ENCODE results near the gene BANF2.

BANF2 gene

GRCh38 chr20:17664025-17664633 is 35.6 kb upstream of the BANF2 start:
- Histone ChIP-seq H3K9me3 (ENCODE audit: control extremely low read depth in 1 of 5, control insufficient read depth in 4 of 5, insufficient read depth in 2 of 5, low read depth in 1 of 5, low read length in 4 of 5) (no peaks in the 10 kb centered on the region), H3K4me3 (ENCODE audit: control insufficient read depth in 1 of 7, extremely low read depth in 1 of 7, insufficient read depth in 4 of 7, low read depth in 2 of 7, low read length in 6 of 7) (peak overlapping the region in 3 of 7 experiments; percentile 31 to 56 (median 47)), H3K27ac (ENCODE audit: insufficient read depth in 1 of 2, low read depth in 1 of 2, low read length in 2 of 2, poor library complexity in 1 of 2, severe bottlenecking in 2 of 2) (peak overlapping the region in 1 of 2 experiments; percentile 57), H3K27me3 (replicated peaks in 2 of 5; ENCODE audit: control insufficient read depth in 4 of 5, insufficient read depth in 5 of 5, low read length in 4 of 5) (no peaks in the 10 kb centered on the region), H3K36me3 (ENCODE audit: control insufficient read depth in 4 of 4, insufficient read depth in 4 of 4, low read length in 3 of 4) (peaks cover 0 to 22% (median 3%) of the 10 kb centered on the region in 4 experiments), H3K4me1 (ENCODE audit: control extremely low read depth in 1 of 4, control insufficient read depth in 4 of 4, insufficient read depth in 4 of 4, low read length in 3 of 4) (peaks cover 20 to 62% (median 46%) of the 10 kb centered on the region in 4 experiments)
- POLR2A ChIA-PET: no interaction called here
- 39% methylated on average over 5 of the region's 11 CpGs for WGBS (ENCODE audit: insufficient coverage)
- CTCF ChIA-PET: interaction anchor here (0.9 to 4.8 kb wide), 6 partner anchors 9 to 18 kb away, joined by 3 to 17 read pairs (median 6); partner anchors contain the start of gene RRBP1
- DNase-seq: peak in 2 of 3 donors; percentile 55 to 67

- DNase-seq: no peak
- Histone ChIP-seq H3K9me3 (ENCODE audit: control extremely low read depth in 1 of 5, control insufficient read depth in 4 of 5, insufficient read depth in 2 of 5, low read depth in 1 of 5, low read length in 4 of 5) (no peaks in the 10 kb centered on the region), H3K27ac (ENCODE audit: insufficient read depth in 1 of 2, low read depth in 1 of 2, low read length in 2 of 2, poor library complexity in 1 of 2, severe bottlenecking in 2 of 2) (no peak overlapping the region), H3K4me3 (ENCODE audit: control insufficient read depth in 1 of 7, extremely low read depth in 1 of 7, insufficient read depth in 4 of 7, low read depth in 2 of 7, low read length in 6 of 7) (peak overlapping the region in 1 of 7 experiments; percentile 35), H3K4me1 (ENCODE audit: control extremely low read depth in 1 of 4, control insufficient read depth in 4 of 4, insufficient read depth in 4 of 4, low read length in 3 of 4) (peaks cover 24 to 68% (median 48%) of the 10 kb centered on the region in 4 experiments), H3K27me3 (replicated peaks in 2 of 5; ENCODE audit: control insufficient read depth in 4 of 5, insufficient read depth in 5 of 5, low read length in 4 of 5) (no peaks in the 10 kb centered on the region), H3K36me3 (ENCODE audit: control insufficient read depth in 4 of 4, insufficient read depth in 4 of 4, low read length in 3 of 4) (peaks cover 0 to 14% (median 2%) of the 10 kb centered on the region in 4 experiments)
- WGBS (ENCODE audit: insufficient coverage): no CpG with 5 or more reads among the region's 2 CpGs
- ChIA-PET POLR2A (interaction anchor here (1.5 kb wide), 1 partner anchor 14 kb away, joined by 4 read pairs; no protein-coding TSS in a partner anchor), CTCF (interaction anchor here (1.0 to 4.8 kb wide), 7 partner anchors 11 to 272 kb away, joined by 3 to 17 read pairs (median 4); partner anchors contain the start of gene RRBP1)
Measured at GRCh38 chr20:17665756-17666155, 34.0 kb upstream of the BANF2 start.

GRCh38 chr20:17666481-17666880 is 33.3 kb upstream of the BANF2 start:
- H3K36me3 ChIP-seq (ENCODE audit: control insufficient read depth in 4 of 4, insufficient read depth in 4 of 4, low read length in 3 of 4): peaks cover 0 to 14% (median 2%) of the 10 kb centered on the region in 4 experiments
- no peaks in the 10 kb centered on the region for H3K9me3 ChIP-seq (ENCODE audit: control extremely low read depth in 1 of 5, control insufficient read depth in 4 of 5, insufficient read depth in 2 of 5, low read depth in 1 of 5, low read length in 4 of 5)
- no peak for DNase-seq
- no CpG with 5 or more reads among the region's 2 CpGs for WGBS (ENCODE audit: insufficient coverage)
- H3K4me1 ChIP-seq (ENCODE audit: control extremely low read depth in 1 of 4, control insufficient read depth in 4 of 4, insufficient read depth in 4 of 4, low read length in 3 of 4): peaks cover 29 to 73% (median 52%) of the 10 kb centered on the region in 4 experiments
- H3K27me3 ChIP-seq (replicated peaks in 2 of 5; ENCODE audit: control insufficient read depth in 4 of 5, insufficient read depth in 5 of 5, low read length in 4 of 5): no peaks in the 10 kb centered on the region
- ChIA-PET POLR2A (interaction anchor here (0.7 to 1.5 kb wide), 2 partner anchors 14 kb away, joined by 4 to 7 read pairs; no protein-coding TSS in a partner anchor), CTCF (interaction anchor here (0.7 to 4.8 kb wide), 10 partner anchors 12 to 623 kb away, joined by 3 to 17 read pairs (median 4); partner anchors contain the start of gene RRBP1)
- H3K27ac ChIP-seq (ENCODE audit: insufficient read depth in 1 of 2, low read depth in 1 of 2, low read length in 2 of 2, poor library complexity in 1 of 2, severe bottlenecking in 2 of 2): no peak overlapping the region
- no peak overlapping the region for H3K4me3 ChIP-seq (ENCODE audit: control insufficient read depth in 1 of 7, extremely low read depth in 1 of 7, insufficient read depth in 4 of 7, low read depth in 2 of 7, low read length in 6 of 7)

- Histone ChIP-seq H3K27me3 (replicated peaks in 2 of 5; ENCODE audit: control insufficient read depth in 4 of 5, insufficient read depth in 5 of 5, low read length in 4 of 5) (no peaks in the 10 kb centered on the region), H3K4me1 (ENCODE audit: control extremely low read depth in 1 of 4, control insufficient read depth in 4 of 4, insufficient read depth in 4 of 4, low read length in 3 of 4) (peaks cover 37 to 79% (median 58%) of the 10 kb centered on the region in 4 experiments), H3K36me3 (ENCODE audit: control insufficient read depth in 4 of 4, insufficient read depth in 4 of 4, low read length in 3 of 4) (peaks cover 0 to 14% (median 2%) of the 10 kb centered on the region in 4 experiments), H3K27ac (ENCODE audit: insufficient read depth in 1 of 2, low read depth in 1 of 2, low read length in 2 of 2, poor library complexity in 1 of 2, severe bottlenecking in 2 of 2) (no peak overlapping the region), H3K9me3 (ENCODE audit: control extremely low read depth in 1 of 5, control insufficient read depth in 4 of 5, insufficient read depth in 2 of 5, low read depth in 1 of 5, low read length in 4 of 5) (no peaks in the 10 kb centered on the region), H3K4me3 (ENCODE audit: control insufficient read depth in 1 of 7, extremely low read depth in 1 of 7, insufficient read depth in 4 of 7, low read depth in 2 of 7, low read length in 6 of 7) (no peak overlapping the region)
- 95% methylated on average over 3 of the region's 3 CpGs for WGBS (ENCODE audit: insufficient coverage)
- POLR2A ChIA-PET: no interaction called here
- DNase-seq: no peak
- CTCF ChIA-PET: interaction anchor here (1.1 to 4.8 kb wide), 6 partner anchors 10 to 232 kb away, joined by 3 to 17 read pairs (median 4); partner anchors contain the start of gene RRBP1
Measured at GRCh38 chr20:17667445-17667844, 32.3 kb upstream of the BANF2 start.

- H3K27ac ChIP-seq (ENCODE audit: insufficient read depth in 1 of 2, low read depth in 1 of 2, low read length in 2 of 2, poor library complexity in 1 of 2, severe bottlenecking in 2 of 2): no peak overlapping the region
- CTCF ChIA-PET: interaction anchor here (1.1 to 4.8 kb wide), 4 partner anchors 9 to 231 kb away, joined by 3 to 17 read pairs (median 4); partner anchors contain the start of gene RRBP1
- peaks cover 0 to 14% (median 2%) of the 10 kb centered on the region in 4 experiments for H3K36me3 ChIP-seq (ENCODE audit: control insufficient read depth in 4 of 4, insufficient read depth in 4 of 4, low read length in 3 of 4)
- H3K9me3 ChIP-seq (ENCODE audit: control extremely low read depth in 1 of 5, control insufficient read depth in 4 of 5, insufficient read depth in 2 of 5, low read depth in 1 of 5, low read length in 4 of 5): no peaks in the 10 kb centered on the region
- H3K4me1 ChIP-seq (ENCODE audit: control extremely low read depth in 1 of 4, control insufficient read depth in 4 of 4, insufficient read depth in 4 of 4, low read length in 3 of 4): peaks cover 43 to 77% (median 58%) of the 10 kb centered on the region in 4 experiments
- H3K27me3 ChIP-seq (replicated peaks in 2 of 5; ENCODE audit: control insufficient read depth in 4 of 5, insufficient read depth in 5 of 5, low read length in 4 of 5): no peaks in the 10 kb centered on the region
- no CpG with 5 or more reads among the region's 3 CpGs for WGBS (ENCODE audit: insufficient coverage)
- no peak for DNase-seq
- POLR2A ChIA-PET: no interaction called here
- H3K4me3 ChIP-seq (ENCODE audit: control insufficient read depth in 1 of 7, extremely low read depth in 1 of 7, insufficient read depth in 4 of 7, low read depth in 2 of 7, low read length in 6 of 7): no peak overlapping the region
Measured at GRCh38 chr20:17668432-17668831, 31.3 kb upstream of the BANF2 start.

GRCh38 chr20:17669306-17669931 is 30.3 kb upstream of the BANF2 start:
- Histone ChIP-seq H3K9me3 (ENCODE audit: control extremely low read depth in 1 of 5, control insufficient read depth in 4 of 5, insufficient read depth in 2 of 5, low read depth in 1 of 5, low read length in 4 of 5) (no peaks in the 10 kb centered on the region), H3K4me1 (ENCODE audit: control extremely low read depth in 1 of 4, control insufficient read depth in 4 of 4, insufficient read depth in 4 of 4, low read length in 3 of 4) (peaks cover 33 to 67% (median 53%) of the 10 kb centered on the region in 4 experiments), H3K27me3 (replicated peaks in 2 of 5; ENCODE audit: control insufficient read depth in 4 of 5, insufficient read depth in 5 of 5, low read length in 4 of 5) (no peaks in the 10 kb centered on the region), H3K36me3 (ENCODE audit: control insufficient read depth in 4 of 4, insufficient read depth in 4 of 4, low read length in 3 of 4) (peaks cover 0 to 14% (median 2%) of the 10 kb centered on the region in 4 experiments), H3K27ac (ENCODE audit: insufficient read depth in 1 of 2, low read depth in 1 of 2, low read length in 2 of 2, poor library complexity in 1 of 2, severe bottlenecking in 2 of 2) (no peak overlapping the region), H3K4me3 (ENCODE audit: control insufficient read depth in 1 of 7, extremely low read depth in 1 of 7, insufficient read depth in 4 of 7, low read depth in 2 of 7, low read length in 6 of 7) (no peak overlapping the region)
- WGBS (ENCODE audit: insufficient coverage): 97% methylated on average over 12 of the region's 12 CpGs
- ChIA-PET POLR2A (no interaction called here), CTCF (no interaction called here)
- DNase-seq: no peak

All from common myeloid progenitor, CD34-positive (primary cell).